ENCODE results near the gene LBP. TPM values are rescaled to one million over a fixed set of nuclear protein-coding genes. Genes with fewer than 3 reads are reported as not detected.
"Not testable (repeated sequence)": the region's sequence is repeated elsewhere in the genome, so short reads cannot be mapped to it uniquely, and the experiment has no call there.

LBP gene
- total RNA-seq, 2 experiments from 2014 or later, result not detected

- H3K4me3 Mint-ChIP-seq, result no peak overlapping the region
- no peak overlapping the region for H3K27ac Mint-ChIP-seq
- ChIA-PET POLR2A (no interaction called here), CTCF (interaction anchor here (0.6 kb wide), 1 partner anchor 35 kb away, joined by 4 read pairs; no protein-coding TSS in a partner anchor)
- peaks cover 37% of the 10 kb centered on the region for H3K27me3 Mint-ChIP-seq
- H3K36me3 Mint-ChIP-seq (ENCODE audit: low read depth), result no peaks in the 10 kb centered on the region
- no peak for ATAC-seq
- H3K9me3 Mint-ChIP-seq (ENCODE audit: low read depth), result no peaks in the 10 kb centered on the region
- DNase-seq, result no peak
- intact Hi-C loops (cut with DNase I, micrococcal nuclease), result no loop called here
- peaks cover 14% of the 10 kb centered on the region for H3K4me1 Mint-ChIP-seq
These were observed 38.8 kb upstream of the LBP start for GRCh38 chr20:38307371-38308046.

- no peak for ATAC-seq
- no peak overlapping the region for H3K27ac Mint-ChIP-seq
- H3K9me3 Mint-ChIP-seq (ENCODE audit: low read depth), result no peaks in the 10 kb centered on the region
- intact Hi-C loops (cut with DNase I, micrococcal nuclease), result no loop called here
- no peak overlapping the region for H3K4me3 Mint-ChIP-seq
- peaks cover 13% of the 10 kb centered on the region for H3K4me1 Mint-ChIP-seq
- ChIA-PET POLR2A (no interaction called here), CTCF (interaction anchor here (0.6 to 0.8 kb wide), 2 partner anchors 35 to 75 kb away, joined by 3 to 4 read pairs; no protein-coding TSS in a partner anchor)
- H3K27me3 Mint-ChIP-seq, result peaks cover 33% of the 10 kb centered on the region
- H3K36me3 Mint-ChIP-seq (ENCODE audit: low read depth), result no peaks in the 10 kb centered on the region
- no peak for DNase-seq
These were observed 38.2 kb upstream of the LBP start for GRCh38 chr20:38308047-38308438.

DNA sequence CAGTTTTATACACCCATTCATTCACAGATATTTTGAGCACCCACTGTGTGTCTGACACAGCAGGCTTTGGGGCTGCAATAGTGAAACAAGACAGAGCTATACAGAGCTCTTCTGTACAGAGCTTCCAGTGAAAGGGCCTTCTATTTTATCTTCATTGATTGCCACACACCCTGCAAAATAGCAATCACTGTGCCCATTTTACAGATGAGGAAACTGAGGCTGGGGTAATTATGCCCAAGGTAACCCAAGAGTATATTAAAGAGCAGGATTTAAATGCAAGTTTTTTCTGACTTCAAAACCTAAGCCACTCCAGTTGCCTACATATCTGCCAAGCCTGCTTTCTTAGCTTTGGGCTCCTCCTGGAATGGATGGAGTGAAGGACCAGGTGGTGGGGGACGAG lies 37.8 kb upstream of the LBP start:
- no peak overlapping the region for H3K27ac Mint-ChIP-seq
- ChIA-PET POLR2A (no interaction called here), CTCF (interaction anchor here (0.6 to 0.8 kb wide), 2 partner anchors 34 to 74 kb away, joined by 3 to 4 read pairs; no protein-coding TSS in a partner anchor)
- ATAC-seq, result no peak
- intact Hi-C loops (cut with DNase I, micrococcal nuclease), result no loop called here
- H3K4me1 Mint-ChIP-seq, result peaks cover 9% of the 10 kb centered on the region
- peaks cover 29% of the 10 kb centered on the region for H3K27me3 Mint-ChIP-seq
- H3K4me3 Mint-ChIP-seq, result no peak overlapping the region
- DNase-seq, result no peak
- H3K36me3 Mint-ChIP-seq (ENCODE audit: low read depth), result no peaks in the 10 kb centered on the region
- no peaks in the 10 kb centered on the region for H3K9me3 Mint-ChIP-seq (ENCODE audit: low read depth)

GRCh38 chr20:38311091-38311490 lies 35.2 kb upstream of the LBP start:
- Mint-ChIP-seq H3K4me3 (no peak overlapping the region), H3K36me3 (ENCODE audit: low read depth) (no peaks in the 10 kb centered on the region), H3K4me1 (no peaks in the 10 kb centered on the region), H3K9me3 (ENCODE audit: low read depth) (no peaks in the 10 kb centered on the region), H3K27ac (no peak overlapping the region), H3K27me3 (peaks cover 19% of the 10 kb centered on the region)
- intact Hi-C loops (cut with DNase I, micrococcal nuclease), result no loop called here
- DNase-seq (no peak), ATAC-seq (no peak)
- CTCF ChIA-PET, result interaction anchor here (1.1 kb wide), 1 partner anchor 64 kb away, joined by 3 read pairs; no protein-coding TSS in a partner anchor
- POLR2A ChIA-PET, result no interaction called here

DNA sequence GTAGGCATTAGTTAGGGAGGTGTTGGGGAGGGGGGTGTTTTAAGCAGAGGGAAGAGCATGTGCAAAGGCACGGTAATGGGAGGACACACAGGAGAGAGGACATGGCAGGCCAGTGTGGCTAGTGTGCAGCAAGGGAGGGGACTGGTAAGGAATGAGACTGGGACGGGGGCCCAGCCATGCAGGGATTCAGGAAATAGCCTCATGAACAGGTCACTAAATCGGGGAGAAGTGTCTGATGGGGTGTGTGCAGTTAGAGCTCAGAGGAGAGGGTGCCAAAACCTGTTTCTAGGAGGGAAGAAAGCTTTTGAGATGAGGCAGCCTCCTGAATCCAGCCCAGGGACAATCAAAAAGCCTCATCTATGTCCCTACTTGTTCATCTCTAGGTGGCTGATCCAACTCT lies 34.8 kb upstream of the LBP start:
- H3K4me3 Mint-ChIP-seq, result no peak overlapping the region
- CTCF ChIA-PET, result interaction anchor here (0.5 to 1.1 kb wide), 3 partner anchors 22 to 276 kb away, joined by 3 to 4 read pairs (median 3); no protein-coding TSS in a partner anchor
- no peaks in the 10 kb centered on the region for H3K4me1 Mint-ChIP-seq
- DNase-seq (no peak), ATAC-seq (no peak)
- no peaks in the 10 kb centered on the region for H3K36me3 Mint-ChIP-seq (ENCODE audit: low read depth)
- no peak overlapping the region for H3K27ac Mint-ChIP-seq
- no peaks in the 10 kb centered on the region for H3K9me3 Mint-ChIP-seq (ENCODE audit: low read depth)
- intact Hi-C loops (cut with DNase I, micrococcal nuclease), result no loop called here
- POLR2A ChIA-PET, result no interaction called here
- peaks cover 18% of the 10 kb centered on the region for H3K27me3 Mint-ChIP-seq

GRCh38 chr20:38313676-38314075 lies 32.6 kb upstream of the LBP start:
- ATAC-seq (no peak), DNase-seq (no peak)
- no peaks in the 10 kb centered on the region for H3K9me3 Mint-ChIP-seq (ENCODE audit: low read depth)
- peaks cover 19% of the 10 kb centered on the region for H3K27me3 Mint-ChIP-seq
- ChIA-PET POLR2A (no interaction called here), CTCF (interaction anchor here (0.6 to 1.2 kb wide), 2 partner anchors 25 to 1410 kb away, joined by 3 to 5 read pairs; no protein-coding TSS in a partner anchor)
- H3K4me1 Mint-ChIP-seq, result no peaks in the 10 kb centered on the region
- H3K4me3 Mint-ChIP-seq, result no peak overlapping the region
- no peak overlapping the region for H3K27ac Mint-ChIP-seq
- intact Hi-C loops (cut with DNase I, micrococcal nuclease), result no loop called here
- H3K36me3 Mint-ChIP-seq (ENCODE audit: low read depth), result no peaks in the 10 kb centered on the region

DNA sequence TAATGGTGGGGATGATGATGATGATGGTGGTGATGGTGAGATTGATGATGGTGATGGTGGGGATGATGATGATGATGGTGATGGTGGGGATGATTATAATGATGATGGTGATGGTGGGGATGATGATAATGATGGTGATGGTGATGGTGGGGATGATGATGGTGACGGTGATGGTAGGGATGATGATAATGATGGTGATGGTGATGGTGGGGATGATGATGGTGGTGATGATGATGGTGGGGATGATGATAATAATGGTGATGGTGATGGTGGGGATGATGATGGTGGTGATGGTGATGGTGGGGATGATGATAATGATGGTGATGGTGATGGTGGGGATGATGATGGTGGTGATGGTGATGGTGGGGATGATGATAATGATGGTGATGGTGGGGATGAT lies 31.9 kb upstream of the LBP start:
- ATAC-seq; CTCF ChIA-PET; intact Hi-C loops (cut with DNase I, micrococcal nuclease); H3K4me3 Mint-ChIP-seq; POLR2A ChIA-PET; H3K4me1 Mint-ChIP-seq; H3K36me3 Mint-ChIP-seq (ENCODE audit: low read depth); H3K27ac Mint-ChIP-seq; H3K9me3 Mint-ChIP-seq (ENCODE audit: low read depth); DNase-seq: not testable (repeated sequence)
- H3K27me3 Mint-ChIP-seq, result peaks cover 17% of the 10 kb centered on the region

DNA sequence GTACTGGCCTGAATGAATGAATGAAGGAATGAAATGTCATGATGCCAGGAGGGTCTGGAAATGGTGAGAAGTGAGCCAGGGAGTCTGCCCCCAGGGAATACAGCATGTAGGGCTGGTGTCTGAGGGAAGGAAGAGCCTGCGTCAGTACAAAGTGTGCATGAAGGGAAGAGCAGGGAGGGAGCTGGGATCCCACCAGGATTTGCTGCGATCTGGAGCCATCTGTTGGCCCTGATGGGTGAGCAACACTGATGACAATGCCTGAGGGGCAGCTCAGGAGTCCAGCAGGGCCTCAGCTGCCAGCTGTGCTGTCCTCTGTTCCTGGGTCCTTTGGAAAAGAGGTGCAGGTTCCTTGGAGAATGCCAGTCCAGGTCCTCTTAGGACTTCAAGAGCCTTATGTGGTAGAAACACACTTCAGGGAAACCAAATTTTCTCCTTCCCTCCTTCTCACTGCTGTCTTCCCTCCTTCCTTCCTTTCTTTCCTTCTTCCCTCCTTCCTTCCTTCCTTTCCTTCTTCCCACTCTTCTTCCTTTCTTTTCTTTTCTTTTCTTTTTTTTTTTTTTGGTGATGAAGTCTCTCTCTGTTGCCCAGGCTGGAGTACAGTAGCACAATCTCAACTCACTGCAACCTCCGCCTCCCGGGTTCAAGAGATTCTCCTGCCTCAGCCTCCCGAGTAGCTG lies 30.9 kb upstream of the LBP start:
- CTCF ChIA-PET, result no interaction called here
- intact Hi-C loops (cut with DNase I, micrococcal nuclease), result no loop called here

DNA sequence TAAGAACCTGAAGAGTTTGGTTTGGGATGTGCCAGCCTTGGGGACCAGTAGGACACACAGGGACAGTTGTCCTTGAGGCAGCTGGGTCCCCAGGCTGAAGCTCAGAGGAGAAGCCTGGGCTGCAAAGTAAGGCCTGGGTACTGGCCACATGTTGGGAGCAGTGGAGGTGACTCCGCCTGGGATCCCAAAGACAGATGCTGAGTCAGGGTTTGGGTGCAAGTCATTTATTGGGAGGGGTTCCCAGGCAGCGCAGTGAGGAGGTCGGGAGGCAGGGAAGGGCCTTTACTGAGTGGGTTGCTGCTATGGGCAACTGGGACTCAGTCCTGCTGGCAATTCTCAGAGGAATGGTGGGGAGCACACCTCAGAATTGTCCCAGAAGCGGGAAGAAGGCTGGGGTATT lies 29.9 kb upstream of the LBP start:
- no peak for ATAC-seq
- no peak for DNase-seq
- H3K9me3 Mint-ChIP-seq (ENCODE audit: low read depth), result no peaks in the 10 kb centered on the region
- H3K36me3 Mint-ChIP-seq (ENCODE audit: low read depth), result no peaks in the 10 kb centered on the region
- CTCF ChIA-PET, result no interaction called here
- POLR2A ChIA-PET, result no interaction called here
- no peak overlapping the region for H3K27ac Mint-ChIP-seq
- intact Hi-C loops (cut with DNase I, micrococcal nuclease), result no loop called here
- no peak overlapping the region for H3K4me3 Mint-ChIP-seq
- H3K4me1 Mint-ChIP-seq, result no peaks in the 10 kb centered on the region
- H3K27me3 Mint-ChIP-seq, result peaks cover 23% of the 10 kb centered on the region

More for the DNA sequence above, 30.9 kb upstream of the LBP start:
- Mint-ChIP-seq H3K4me1 (no peaks in the 10 kb centered on the region), H3K27ac (no peak overlapping the region), H3K4me3 (no peak overlapping the region), H3K9me3 (ENCODE audit: low read depth) (no peaks in the 10 kb centered on the region), H3K36me3 (ENCODE audit: low read depth) (no peaks in the 10 kb centered on the region), H3K27me3 (peaks cover 23% of the 10 kb centered on the region)
- POLR2A ChIA-PET, result no interaction called here
- ATAC-seq (no peak), DNase-seq (no peak)

- ChIA-PET POLR2A (interaction anchor here (0.6 kb wide), 1 partner anchor 87 kb away, joined by 3 read pairs; no protein-coding TSS in a partner anchor), CTCF (interaction anchor here (0.8 kb wide), 1 partner anchor 73 kb away, joined by 3 read pairs; no protein-coding TSS in a partner anchor)
- intact Hi-C loops (cut with DNase I, micrococcal nuclease), result no loop called here
- Mint-ChIP-seq H3K36me3 (ENCODE audit: low read depth) (no peaks in the 10 kb centered on the region), H3K27me3 (peaks cover 25% of the 10 kb centered on the region), H3K4me1 (no peaks in the 10 kb centered on the region), H3K4me3 (no peak overlapping the region), H3K9me3 (ENCODE audit: low read depth) (no peaks in the 10 kb centered on the region), H3K27ac (no peak overlapping the region)
- no peak for ATAC-seq
- no peak for DNase-seq
These were observed 28.9 kb upstream of the LBP start for GRCh38 chr20:38317422-38317821.

DNA sequence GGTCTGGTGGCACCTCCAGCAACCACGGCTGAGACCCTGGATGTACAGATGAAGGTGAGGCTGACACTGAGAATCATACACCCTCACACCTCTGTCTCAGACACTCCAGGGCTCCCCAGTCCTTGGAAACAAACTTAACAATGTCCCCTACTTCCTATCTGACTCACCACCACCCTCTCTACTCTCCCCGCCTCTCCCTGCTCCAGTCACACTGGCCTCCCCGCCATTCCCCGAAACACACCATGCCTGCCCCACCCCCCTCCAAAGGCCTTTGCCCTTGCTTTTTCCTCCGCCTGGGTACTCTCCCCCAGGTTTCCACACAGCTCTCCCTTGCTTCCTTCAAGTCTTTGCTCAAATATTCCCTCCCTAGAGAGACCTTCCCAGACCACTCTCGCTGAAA lies 26.1 kb upstream of the LBP start:
- no peaks in the 10 kb centered on the region for H3K4me1 Mint-ChIP-seq
- intact Hi-C loops (cut with DNase I, micrococcal nuclease), result no loop called here
- no peak overlapping the region for H3K27ac Mint-ChIP-seq
- ATAC-seq (no peak), DNase-seq (no peak)
- POLR2A ChIA-PET, result interaction anchor here (0.7 kb wide), 1 partner anchor 36 kb away, joined by 5 read pairs; no protein-coding TSS in a partner anchor
- H3K4me3 Mint-ChIP-seq, result no peak overlapping the region
- no peaks in the 10 kb centered on the region for H3K9me3 Mint-ChIP-seq (ENCODE audit: low read depth)
- peaks cover 22% of the 10 kb centered on the region for H3K27me3 Mint-ChIP-seq
- CTCF ChIA-PET, result interaction anchor here (0.6 kb wide), 1 partner anchor 745 kb away, joined by 3 read pairs; no protein-coding TSS in a partner anchor
- no peaks in the 10 kb centered on the region for H3K36me3 Mint-ChIP-seq (ENCODE audit: low read depth)
